Hepatocyte (in vitro differentiated cells): ENCODE measurements around the gene PNPLA8. TPM values are rescaled to one million over a fixed set of nuclear protein-coding genes. Genes with fewer than 3 reads are reported as not detected.

Source experiments
- DNase-seq: peaks from one replicate; pipeline ENCODE4 v3.0.0-alpha.2; 2016; ENCODE audit warnings: low spot score
- H2AFZ ChIP-seq: fragments of 200-600 bp; sonication (generic); 2 replicates; pipeline ENCODE4 v1.6.0; 2016; ENCODE audit warnings: antibody characterized with exemption, mild to moderate bottlenecking
- H3K27ac ChIP-seq: fragments of 200-600 bp; sonication (generic); 2 replicates; pipeline ENCODE4 v1.5.1; 2016; ENCODE audit warnings: mild to moderate bottlenecking
- H3K27me3 ChIP-seq: fragments of 200-600 bp; sonication (generic); 2 replicates; pipeline ENCODE4 v1.6.1; 2016
- H3K36me3 ChIP-seq: fragments of 200-600 bp; sonication (generic); replicated peaks from 2 replicates; pipeline ENCODE4 v1.5.1; 2016; ENCODE audit warnings: low read depth; ENCODE audit not compliant: insufficient read depth
- H3K4me1 ChIP-seq: fragments of 200-600 bp; sonication (generic); 2 replicates; pipeline ENCODE4 v1.5.1; 2016; ENCODE audit warnings: mild to moderate bottlenecking, moderate library complexity; ENCODE audit not compliant: insufficient read depth
- H3K4me2 ChIP-seq: fragments of 200-600 bp; sonication (generic); 2 replicates; pipeline ENCODE4 v1.6.0; 2016
- H3K4me3 ChIP-seq: fragments of 200-600 bp; sonication (generic); 2 replicates; pipeline ENCODE4 v1.5.1; 2016; ENCODE audit warnings: mild to moderate bottlenecking
- H3K79me2 ChIP-seq: fragments of 200-600 bp; sonication (generic); 2 replicates; pipeline ENCODE4 v1.6.0; 2017; ENCODE audit warnings: mild to moderate bottlenecking
- H3K9me2 ChIP-seq: fragments of 200-600 bp; sonication (generic); replicated peaks from 2 replicates; pipeline ENCODE4 v1.6.0; 2017; ENCODE audit warnings: mild to moderate bottlenecking; ENCODE audit not compliant: insufficient read depth
- H3K9me3 ChIP-seq: fragments of 200-600 bp; sonication (generic); 2 replicates; pipeline ENCODE4 v1.5.1; 2016; ENCODE audit warnings: low read depth, mild to moderate bottlenecking
- H4K20me1 ChIP-seq: fragments of 200-600 bp; sonication (generic); 2 replicates; pipeline ENCODE4 v1.6.0; 2016; ENCODE audit warnings: mild to moderate bottlenecking; ENCODE audit not compliant: insufficient read depth, poor library complexity, severe bottlenecking
- EZH2 ChIP-seq: fragments of 200-600 bp; sonication (generic); IDR thresholded peaks from 2 replicates; pipeline ENCODE4 v1.6.1; 2016; ENCODE audit warnings: antibody characterized with exemption, mild to moderate bottlenecking, borderline replicate concordance
- EZH2phosphoT487 ChIP-seq: fragments of 200-600 bp; sonication (generic); IDR thresholded peaks from one replicate; pipeline ENCODE4 v1.6.1; 2018; ENCODE audit warnings: antibody characterized with exemption, mild to moderate bottlenecking, low read depth, moderate library complexity; ENCODE audit not compliant: unreplicated experiment, severe bottlenecking
- whole genome bisulfite sequencing: methylation state at CpG from one replicate; pipeline ENCODE4 v1.1.6; 2016; ENCODE audit warnings: low lambda C conversion rate; ENCODE audit errors: missing lambda C conversion rate; 5-methylcytosine and 5-hydroxymethylcytosine counted together
- polyA plus RNA-seq: library from polyadenylated mRNA; unstranded; fragments of >200 nt; fragmentation: Nextera tagmentation; extraction: Ambion mirVana; gene quantifications from 2 replicates; pipeline ENCODE4 v1.2.1, GENCODE V29; 2016
- total RNA-seq: library from RNA; depleted of rRNA; stranded (reverse); fragments of >200 nt; gene quantifications from 2 replicates; pipeline ENCODE4 v1.2.3, GENCODE V29; 2014
- TF ChIP-seq, protein P1 (sequence below): fragments of 200-600 bp; sonication (generic); IDR thresholded peaks from 2 replicates; pipeline ENCODE4 v1.5.1; 2016; ENCODE audit warnings: antibody characterized with exemption, mild to moderate bottlenecking; ENCODE audit not compliant: poor library complexity

The PNPLA8 gene
- total and polyA plus RNA-seq, 2 experiments from 2014 or later = 25.2 to 48.3 TPM

DNA sequence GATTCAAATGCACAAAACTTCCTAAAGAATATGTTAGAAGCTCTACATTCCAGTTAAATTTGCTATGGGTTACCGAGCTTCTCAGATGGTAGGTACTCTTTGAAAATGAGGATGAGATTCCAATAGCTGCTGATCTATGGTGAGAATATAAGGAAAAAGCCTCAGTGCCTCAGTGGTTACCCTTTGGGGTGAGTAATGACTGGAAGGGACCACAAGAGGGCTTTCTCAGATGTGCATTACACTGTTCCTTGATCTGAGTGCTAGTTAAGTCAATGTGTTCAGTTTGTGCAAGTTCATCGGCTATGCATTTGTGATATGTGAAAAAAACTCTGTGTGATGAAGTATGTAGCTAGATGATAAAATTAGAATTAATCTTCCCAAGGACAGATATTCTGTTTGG lies 73.2 kb downstream of the PNPLA8 start:
- Histone ChIP-seq H3K4me2 (no peak overlapping the region), H4K20me1 (no peaks in the 10 kb centered on the region), H3K4me3 (no peak overlapping the region), H3K27ac (no peak overlapping the region), H2AFZ (no peak overlapping the region), H3K4me1 (no peaks in the 10 kb centered on the region), H3K9me3 (no peaks in the 10 kb centered on the region), H3K27me3 (peaks cover 25% of the 10 kb centered on the region), H3K36me3 (no peaks in the 10 kb centered on the region), H3K9me2 (no peaks in the 10 kb centered on the region), H3K79me2 (peaks cover 34% of the 10 kb centered on the region)
- DNase-seq = peak; percentile 25
- WGBS = 76% methylated on average over 2 of the region's 2 CpGs
- no peak for TF ChIP-seq EZH2
- no peak for TF ChIP-seq EZH2phosphoT487
- TF ChIP-seq, protein P1, sequence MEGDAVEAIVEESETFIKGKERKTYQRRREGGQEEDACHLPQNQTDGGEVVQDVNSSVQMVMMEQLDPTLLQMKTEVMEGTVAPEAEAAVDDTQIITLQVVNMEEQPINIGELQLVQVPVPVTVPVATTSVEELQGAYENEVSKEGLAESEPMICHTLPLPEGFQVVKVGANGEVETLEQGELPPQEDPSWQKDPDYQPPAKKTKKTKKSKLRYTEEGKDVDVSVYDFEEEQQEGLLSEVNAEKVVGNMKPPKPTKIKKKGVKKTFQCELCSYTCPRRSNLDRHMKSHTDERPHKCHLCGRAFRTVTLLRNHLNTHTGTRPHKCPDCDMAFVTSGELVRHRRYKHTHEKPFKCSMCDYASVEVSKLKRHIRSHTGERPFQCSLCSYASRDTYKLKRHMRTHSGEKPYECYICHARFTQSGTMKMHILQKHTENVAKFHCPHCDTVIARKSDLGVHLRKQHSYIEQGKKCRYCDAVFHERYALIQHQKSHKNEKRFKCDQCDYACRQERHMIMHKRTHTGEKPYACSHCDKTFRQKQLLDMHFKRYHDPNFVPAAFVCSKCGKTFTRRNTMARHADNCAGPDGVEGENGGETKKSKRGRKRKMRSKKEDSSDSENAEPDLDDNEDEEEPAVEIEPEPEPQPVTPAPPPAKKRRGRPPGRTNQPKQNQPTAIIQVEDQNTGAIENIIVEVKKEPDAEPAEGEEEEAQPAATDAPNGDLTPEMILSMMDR = peak; percentile 36

DNA sequence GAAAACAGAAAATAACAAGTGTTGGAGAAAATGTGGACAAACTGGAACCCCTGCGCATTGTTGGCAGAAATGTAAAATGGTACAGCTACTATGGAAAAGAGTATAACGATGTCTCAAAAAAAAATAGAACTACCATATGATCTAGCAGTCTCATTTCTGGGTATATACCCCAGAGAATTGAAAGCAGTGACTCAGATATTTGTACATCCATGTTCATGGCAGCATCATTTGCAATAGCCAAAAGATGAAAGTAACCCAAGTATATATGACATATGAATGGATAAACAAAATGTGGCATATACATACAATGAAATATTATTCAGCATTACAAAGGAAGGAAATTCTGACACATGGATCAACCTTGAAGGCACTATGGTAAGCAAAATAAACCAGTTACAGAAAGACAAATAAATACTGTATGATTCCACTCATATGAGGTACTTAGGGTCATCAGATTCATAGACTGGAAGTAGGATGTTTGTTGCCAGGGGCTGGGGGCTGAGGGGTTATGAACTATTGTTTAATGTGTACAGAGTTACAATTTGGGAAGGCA lies 74.6 kb downstream of the PNPLA8 start:
- peaks cover 38% of the 10 kb centered on the region for H3K79me2 ChIP-seq
- H4K20me1 ChIP-seq = no peaks in the 10 kb centered on the region
- TF ChIP-seq, protein P1 = no peak
- TF ChIP-seq EZH2phosphoT487 (no peak), EZH2 (no peak)
- no peak overlapping the region for H3K27ac ChIP-seq
- H3K4me2 ChIP-seq = no peak overlapping the region
- no peaks in the 10 kb centered on the region for H3K9me3 ChIP-seq
- H3K27me3 ChIP-seq = peaks cover 19% of the 10 kb centered on the region
- H3K9me2 ChIP-seq = no peaks in the 10 kb centered on the region
- 95% methylated on average over 2 of the region's 2 CpGs for WGBS
- H3K4me3 ChIP-seq = no peak overlapping the region
- H3K4me1 ChIP-seq = no peaks in the 10 kb centered on the region
- H3K36me3 ChIP-seq = no peaks in the 10 kb centered on the region
- DNase-seq = no peak
- no peak overlapping the region for H2AFZ ChIP-seq

DNA sequence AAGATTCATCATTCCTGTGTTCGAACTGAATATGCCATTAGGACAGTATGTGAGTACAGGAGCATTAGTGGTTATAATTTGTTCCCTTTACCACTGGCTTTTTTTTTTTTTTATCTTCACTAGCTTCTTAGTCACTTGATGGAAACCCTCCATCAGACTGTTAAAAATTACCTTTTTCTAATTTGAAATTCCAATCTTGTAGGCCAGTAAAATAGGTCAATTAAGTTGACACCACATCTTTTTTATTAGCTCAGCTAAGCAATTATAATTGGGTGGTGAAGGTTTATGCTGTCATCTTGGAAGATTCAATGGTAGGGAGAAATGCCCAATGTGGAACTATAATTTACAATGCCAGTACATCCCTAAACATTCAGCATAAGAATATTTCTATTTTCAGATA lies 75.8 kb downstream of the PNPLA8 start:
- H3K4me3 ChIP-seq = no peak overlapping the region
- no peaks in the 10 kb centered on the region for H3K9me2 ChIP-seq
- no peaks in the 10 kb centered on the region for H3K9me3 ChIP-seq
- WGBS = 94% methylated on average over 1 of the region's 1 CpG
- peaks cover 19% of the 10 kb centered on the region for H3K27me3 ChIP-seq
- peaks cover 38% of the 10 kb centered on the region for H3K79me2 ChIP-seq
- H3K4me1 ChIP-seq = no peaks in the 10 kb centered on the region
- no peaks in the 10 kb centered on the region for H4K20me1 ChIP-seq
- TF ChIP-seq, protein P1 = no peak
- no peak for TF ChIP-seq EZH2
- TF ChIP-seq EZH2phosphoT487 = no peak
- H2AFZ ChIP-seq = no peak overlapping the region
- no peak overlapping the region for H3K4me2 ChIP-seq
- no peak for DNase-seq
- no peaks in the 10 kb centered on the region for H3K36me3 ChIP-seq
- H3K27ac ChIP-seq = no peak overlapping the region

DNA sequence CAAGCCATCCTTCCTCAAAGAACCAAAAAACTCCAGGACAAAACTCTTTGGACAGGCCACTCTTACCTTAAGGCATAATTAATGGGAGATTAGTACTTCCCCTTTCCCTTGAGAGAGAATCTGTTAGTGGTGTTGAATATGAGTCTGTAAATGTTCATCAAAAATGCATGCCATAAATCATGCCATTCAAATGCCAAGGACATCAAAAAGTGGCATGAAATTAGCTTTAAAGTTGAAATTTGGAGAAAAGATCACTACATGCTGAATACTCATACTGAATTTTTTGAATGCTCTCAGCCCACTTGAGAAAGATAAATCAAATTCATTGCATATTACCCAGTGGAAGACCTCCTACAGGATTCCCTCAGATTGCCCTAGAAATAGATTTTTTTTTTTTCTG lies 76.4 kb downstream of the PNPLA8 start:
- no peak for DNase-seq
- Histone ChIP-seq H3K9me3 (no peaks in the 10 kb centered on the region), H3K79me2 (peaks cover 38% of the 10 kb centered on the region), H4K20me1 (no peaks in the 10 kb centered on the region), H2AFZ (no peak overlapping the region), H3K4me3 (no peak overlapping the region), H3K4me1 (no peaks in the 10 kb centered on the region), H3K36me3 (no peaks in the 10 kb centered on the region), H3K27me3 (peaks cover 19% of the 10 kb centered on the region), H3K27ac (no peak overlapping the region), H3K9me2 (no peaks in the 10 kb centered on the region), H3K4me2 (no peak overlapping the region)
- no peak for TF ChIP-seq EZH2phosphoT487
